SH-SY5Y (cell line): ENCODE results near the gene TMEM123.

Experiments
- GATA2 ChIP-seq: IDR thresholded peaks from 2 replicates; pipeline ENCODE4 v1.6.1; 2011; ENCODE audit warnings: mild to moderate bottlenecking, low read depth, low read length
- GATA3 ChIP-seq: IDR thresholded peaks from 2 replicates; pipeline ENCODE4 v1.6.1; 2011; ENCODE audit warnings: low read depth, mild to moderate bottlenecking, low read length, moderate library complexity

- no peak for TF ChIP-seq GATA2
- TF ChIP-seq GATA3 = no peak
Observed at GRCh38 chr11:102473543-102473942, 21.0 kb upstream of the TMEM123 start.
